ENCODE results near the gene RAB18. TPM values are rescaled to one million over a fixed set of nuclear protein-coding genes. Genes with fewer than 3 reads are reported as not detected.

RAB18 gene
- total RNA-seq, 6 experiments from 2014 or later, result 25.6 to 66.1 (median 53.3) TPM

DNA sequence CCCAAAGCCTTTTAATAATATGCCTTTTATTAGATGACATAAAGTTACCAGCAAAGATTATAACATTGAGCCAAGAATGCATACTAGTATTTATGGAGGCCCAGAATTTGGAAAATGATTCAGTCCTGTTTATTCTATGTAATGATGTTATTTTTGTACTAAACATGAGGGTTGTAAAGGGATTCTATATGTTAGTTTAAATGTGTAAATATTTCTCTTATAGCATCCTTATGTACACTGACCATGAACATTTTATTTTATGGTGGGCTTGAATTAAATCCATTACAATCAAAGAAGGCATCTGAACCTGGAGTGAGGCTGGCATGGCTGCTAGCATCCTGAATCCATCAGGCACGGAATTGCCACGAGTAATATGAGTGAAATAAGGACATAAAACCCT is 80.2 kb downstream of the RAB18 start:
- no peak for ATAC-seq
- WGBS (ENCODE audit: insufficient coverage, low coverage, low lambda C conversion rate, missing lambda C conversion rate), result 91% methylated on average over 2 of the region's 2 CpGs
- Histone ChIP-seq H3K27me3 (no peaks in the 10 kb centered on the region), H3K27ac (no peak overlapping the region), H3K36me3 (no peaks in the 10 kb centered on the region), H3K4me3 (no peak overlapping the region), H3K4me1 (no peaks in the 10 kb centered on the region), H3K9me3 (no peaks in the 10 kb centered on the region)
- DNase-seq, result no peak
- no peak for TF ChIP-seq POLR2A (IDR thresholded peaks at IDR 0.05)
- TF ChIP-seq, protein P1, sequence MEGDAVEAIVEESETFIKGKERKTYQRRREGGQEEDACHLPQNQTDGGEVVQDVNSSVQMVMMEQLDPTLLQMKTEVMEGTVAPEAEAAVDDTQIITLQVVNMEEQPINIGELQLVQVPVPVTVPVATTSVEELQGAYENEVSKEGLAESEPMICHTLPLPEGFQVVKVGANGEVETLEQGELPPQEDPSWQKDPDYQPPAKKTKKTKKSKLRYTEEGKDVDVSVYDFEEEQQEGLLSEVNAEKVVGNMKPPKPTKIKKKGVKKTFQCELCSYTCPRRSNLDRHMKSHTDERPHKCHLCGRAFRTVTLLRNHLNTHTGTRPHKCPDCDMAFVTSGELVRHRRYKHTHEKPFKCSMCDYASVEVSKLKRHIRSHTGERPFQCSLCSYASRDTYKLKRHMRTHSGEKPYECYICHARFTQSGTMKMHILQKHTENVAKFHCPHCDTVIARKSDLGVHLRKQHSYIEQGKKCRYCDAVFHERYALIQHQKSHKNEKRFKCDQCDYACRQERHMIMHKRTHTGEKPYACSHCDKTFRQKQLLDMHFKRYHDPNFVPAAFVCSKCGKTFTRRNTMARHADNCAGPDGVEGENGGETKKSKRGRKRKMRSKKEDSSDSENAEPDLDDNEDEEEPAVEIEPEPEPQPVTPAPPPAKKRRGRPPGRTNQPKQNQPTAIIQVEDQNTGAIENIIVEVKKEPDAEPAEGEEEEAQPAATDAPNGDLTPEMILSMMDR (IDR thresholded peaks at IDR 0.05), result no peak
- intact Hi-C loops (cut with DNase I), result no loop called here

Other genes with a start within 250 kb of the RAB18 start
- 1 to 10 TPM in 2 of 6 experiments, under 1 TPM in 4; 0.29 to 2.1 (median 0.66) TPM for gene MKX, start 241.5 kb downstream of the RAB18 start, total RNA-seq

Data from right lobe of liver (tissue), 6 donors.